H1 (cell line): ENCODE measurements around the gene TPRG1L. TPM values are rescaled to one million over a fixed set of nuclear protein-coding genes. Genes with fewer than 3 reads are reported as not detected.

Experiments
- CTCF ChIA-PET: fragments of 300-600 bp; sonication (Branson Sonifier 250); formaldehyde crosslinking; loops from one replicate; lab custom pipeline; 2021; ENCODE audit not compliant: partially characterized antibody; lab: Charles Lee
- POLR2A ChIA-PET: fragments of 300-600 bp; sonication (Branson Sonifier 250); formaldehyde crosslinking; loops from one replicate; lab custom pipeline; 2021; ENCODE audit warnings: inconsistent platforms; ENCODE audit not compliant: partially characterized antibody; lab: Charles Lee
- DNase-seq, 2 experiments: peaks; one replicate each; pipeline versions ENCODE4 v3.0.0 to v3.0.0-alpha.2; 2010 to 2022; ENCODE audit warnings: low spot score in 2 of 2, low read depth in 1 of 2, mixed read lengths in 1 of 2
- FAIRE-seq: peaks from 2 replicates; lab custom pipeline; 2011; peaks lifted over from hg19 to GRCh38; lab: Jason Lieb, UNC
- H2AFZ ChIP-seq: 2 replicates; pipeline ENCODE4 v1.8.1; 2012; ENCODE audit warnings: low read length, inconsistent platforms
- H2AK5ac ChIP-seq: 2 replicates; pipeline ENCODE4 v1.6.1; 2013; ENCODE audit warnings: low read depth, low read length
- H2BK120ac ChIP-seq: replicated peaks from 2 replicates; pipeline ENCODE3; 2013; ENCODE audit warnings: low read depth, low read length, inconsistent platforms
- H2BK12ac ChIP-seq: 2 replicates; pipeline ENCODE4 v1.6.1; 2013; ENCODE audit warnings: low read depth, low read length
- H2BK15ac ChIP-seq: 2 replicates; pipeline ENCODE4 v1.6.1; 2013; ENCODE audit warnings: low read length
- H2BK20ac ChIP-seq: 2 replicates; pipeline ENCODE4 v1.6.1; 2013; ENCODE audit warnings: low read length
- H2BK5ac ChIP-seq: 2 replicates; pipeline ENCODE4 v1.6.1; 2013; ENCODE audit warnings: low read depth, low read length
- H3K14ac ChIP-seq: 2 replicates; pipeline ENCODE4 v1.6.1; 2013; ENCODE audit warnings: inconsistent platforms; ENCODE audit not compliant: insufficient read length
- H3K18ac ChIP-seq: 2 replicates; pipeline ENCODE4 v1.6.1; 2013; ENCODE audit warnings: low read length; ENCODE audit errors: extremely low read depth
- H3K23ac ChIP-seq: 2 replicates; pipeline ENCODE4 v1.6.1; 2013; ENCODE audit warnings: inconsistent platforms; ENCODE audit not compliant: insufficient read length
- H3K23me2 ChIP-seq: 2 replicates; pipeline ENCODE4 v1.6.1; 2013; ENCODE audit warnings: low read depth, low read length
- H3K27ac ChIP-seq: 2 replicates; pipeline ENCODE4 v1.6.1; 2011; ENCODE audit warnings: low read depth, low read length, inconsistent platforms
- H3K27me3 ChIP-seq, 4 experiments: replicated peaks in 1 of 4; 1 replicate in 1 of 4; 2 replicates in 3 of 4; pipeline versions ENCODE4 v1.6.1 to v1.8.1; 2011 to 2013; ENCODE audit warnings: low read length in 3 of 4, mild to moderate bottlenecking in 3 of 4, inconsistent platforms in 2 of 4, mixed read lengths in 2 of 4, moderate library complexity in 1 of 4; ENCODE audit not compliant: control insufficient read depth in 3 of 4, insufficient read depth in 3 of 4; ENCODE audit errors: extremely low read depth in 1 of 4
- H3K36me3 ChIP-seq, 4 experiments: 2 replicates each; pipeline versions ENCODE4 v1.6.1 to v1.8.1; 2011 to 2013; ENCODE audit warnings: mild to moderate bottlenecking in 4 of 4, low read length in 3 of 4, moderate library complexity in 2 of 4, control low read depth in 1 of 4, inconsistent platforms in 1 of 4; ENCODE audit not compliant: insufficient read depth in 4 of 4, control insufficient read depth in 2 of 4
- H3K4ac ChIP-seq: replicated peaks from 2 replicates; pipeline ENCODE3; 2013; ENCODE audit warnings: low read length, low read depth, mixed read lengths, inconsistent platforms; ENCODE audit not compliant: insufficient read length
- H3K4me1 ChIP-seq, 4 experiments: replicated peaks in 1 of 4; 1 replicate in 1 of 4; 2 replicates in 3 of 4; pipeline versions ENCODE4 v1.6.1 to v1.8.1; 2011 to 2013; ENCODE audit warnings: low read length in 3 of 4, inconsistent platforms in 2 of 4, mixed read lengths in 1 of 4; ENCODE audit not compliant: insufficient read depth in 4 of 4, control insufficient read depth in 3 of 4
- H3K4me2 ChIP-seq, 2 experiments: 2 replicates each; pipeline versions ENCODE4 v1.6.1 to v1.8.1; 2011 to 2013; ENCODE audit warnings: low read depth in 2 of 2, low read length in 2 of 2, control low read depth in 1 of 2, inconsistent platforms in 1 of 2, mild to moderate bottlenecking in 1 of 2; ENCODE audit not compliant: insufficient read depth in 1 of 2
- H3K4me3 ChIP-seq, 4 experiments: fragments of 200-600, 300-600 bp in 1 of 4; sonication (generic), shearing (Covaris generic), sonication (Bioruptor Twin) in 1 of 4; 2 replicates each; pipeline versions ENCODE4 v1.5.1 to v1.8.1; 2011 to 2016; ENCODE audit warnings: low read length in 4 of 4, low read depth in 3 of 4, control low read depth in 2 of 4, inconsistent platforms in 2 of 4, mild to moderate bottlenecking in 2 of 4, mixed read lengths in 1 of 4, moderate library complexity in 1 of 4; ENCODE audit not compliant: insufficient read depth in 2 of 4; ENCODE audit errors: extremely low read depth in 1 of 4
- H3K56ac ChIP-seq: replicated peaks from 2 replicates; pipeline ENCODE3; 2013; ENCODE audit warnings: low read depth, mild to moderate bottlenecking, mixed read lengths, low read length, inconsistent platforms; ENCODE audit not compliant: insufficient read length
- H3K79me1 ChIP-seq: 2 replicates; pipeline ENCODE4 v1.6.1; 2013; ENCODE audit warnings: low read depth, low read length, control low read depth
- H3K79me2 ChIP-seq, 2 experiments: 2 replicates each; pipeline versions ENCODE4 v1.6.1 to v1.8.1; 2012 to 2013; ENCODE audit warnings: low read length in 2 of 2, mild to moderate bottlenecking in 2 of 2, inconsistent platforms in 1 of 2; ENCODE audit not compliant: insufficient read depth in 2 of 2, control insufficient read depth in 1 of 2
- H3K9ac ChIP-seq, 4 experiments: replicated peaks in 1 of 4; 1 replicate in 1 of 4; 2 replicates in 3 of 4; pipeline versions ENCODE4 v1.6.1 to v1.8.1; 2011 to 2013; ENCODE audit warnings: low read depth in 3 of 4, low read length in 3 of 4, control low read depth in 2 of 4, mild to moderate bottlenecking in 2 of 4, moderate library complexity in 2 of 4, inconsistent platforms in 1 of 4; ENCODE audit errors: extremely low read depth in 1 of 4
- H3K9me3 ChIP-seq, 2 experiments: 2 replicates each; pipeline versions ENCODE4 v1.6.1 to v1.8.1; 2012 to 2013; ENCODE audit warnings: mild to moderate bottlenecking in 2 of 2, moderate library complexity in 2 of 2, control low read depth in 1 of 2, inconsistent platforms in 1 of 2, low read depth in 1 of 2, low read length in 1 of 2, mixed read lengths in 1 of 2; ENCODE audit not compliant: insufficient read depth in 2 of 2
- H4K20me1 ChIP-seq, 2 experiments: replicated peaks in 1 of 2; 2 replicates each; pipeline versions ENCODE3 to v1.8.1; 2011 to 2013; ENCODE audit warnings: inconsistent platforms in 2 of 2, low read length in 2 of 2, mild to moderate bottlenecking in 1 of 2; ENCODE audit not compliant: insufficient read depth in 2 of 2, control insufficient read depth in 1 of 2
- H4K5ac ChIP-seq: 2 replicates; pipeline ENCODE4 v1.6.1; 2013; ENCODE audit warnings: low read length, low read depth, mixed read lengths, inconsistent platforms; ENCODE audit not compliant: insufficient read length
- H4K8ac ChIP-seq: 2 replicates; pipeline ENCODE4 v1.8.0; 2013; ENCODE audit warnings: mild to moderate bottlenecking, moderate library complexity, low read length, inconsistent platforms; ENCODE audit not compliant: insufficient read depth; ENCODE audit errors: extremely low read depth
- H4K91ac ChIP-seq: replicated peaks from 2 replicates; pipeline ENCODE3; 2013; ENCODE audit warnings: low read length, mixed read lengths, inconsistent platforms; ENCODE audit not compliant: insufficient read length
- CBX5 ChIP-seq: fragments of 300-800, 300-1000 bp; sonication (generic); IDR thresholded peaks from 2 replicates; pipeline ENCODE4 v1.7.1; 2016; ENCODE audit warnings: antibody characterized with exemption, low read length, low read depth
- EP300 ChIP-seq, 2 experiments: IDR thresholded peaks; 1 replicate in 1 of 2; 2 replicates in 1 of 2; pipeline ENCODE4 v1.6.1; 2011 to 2012; ENCODE audit warnings: low read depth in 2 of 2, low read length in 2 of 2, mild to moderate bottlenecking in 2 of 2, borderline replicate concordance in 1 of 2, inconsistent platforms in 1 of 2, moderate library complexity in 1 of 2
- HDAC6 ChIP-seq: IDR thresholded peaks from one replicate; pipeline ENCODE4 v1.7.1; 2012; ENCODE audit warnings: low read depth, mild to moderate bottlenecking, inconsistent platforms, low read length, moderate library complexity
- KDM1A ChIP-seq: fragments of 200-600, 300-600 bp; sonication (generic); IDR thresholded peaks from 2 replicates; pipeline ENCODE4 v1.7.1; 2016; ENCODE audit warnings: mild to moderate bottlenecking, low read length, borderline replicate concordance
- POLR2AphosphoS5 ChIP-seq: IDR thresholded peaks from 2 replicates; pipeline ENCODE4 v1.6.1; 2011; ENCODE audit warnings: low read depth, low read length
- SUZ12 ChIP-seq: fragments of 200-600 bp; sonication (generic); IDR thresholded peaks from 2 replicates; pipeline ENCODE4 v1.6.1; 2012; ENCODE audit warnings: mild to moderate bottlenecking, inconsistent platforms, low read length, moderate library complexity, mixed read lengths
- WGBS, 2 experiments: shearing (Covaris generic) in 1 of 2; methylation state at CpG; one replicate each; pipeline versions ENCODE4 v1.1.6 to v1.1.7; 2013 to 2015; ENCODE audit warnings: low lambda C conversion rate in 2 of 2, mixed read lengths in 2 of 2, inconsistent platforms in 1 of 2, low coverage in 1 of 2, missing lambda C conversion rate in 1 of 2; ENCODE audit not compliant: insufficient replicate concordance in 2 of 2, insufficient coverage in 1 of 2, insufficient read length in 1 of 2; ENCODE audit errors: extremely low coverage in 1 of 2, missing lambda C conversion rate in 1 of 2; 5-methylcytosine and 5-hydroxymethylcytosine counted together
- polyA plus RNA-seq, 7 experiments: library from polyadenylated mRNA; depleted of rRNA in 3 of 7; stranded (reverse) in 5 of 7; unstranded in 2 of 7; fragments of >200 nt in 5 of 7; fragments of 200-250 nt in 2 of 7; gene quantifications; 1 replicate in 5 of 7; 2 replicates in 1 of 7; 4 replicates in 1 of 7; pipeline versions ENCODE4 v1.2.1 to v1.2.3, GENCODE V29; 2011 to 2013; ENCODE audit warnings: missing spikeins in 2 of 7, mixed read lengths in 2 of 7
- total RNA-seq: library from RNA; stranded (reverse); fragmentation: NEBNext Ultra II Directional; extraction: Animal tissue kit (Norgen Biotek cat#: 25700); gene quantifications from 2 replicates; pipeline ENCODE4 v1.2.1, GENCODE V29; 2021

The TPRG1L gene
- total and polyA plus RNA-seq, 2 of the 8 experiments (the other 6 are each of a cell fraction or from before 2014, with no cell fraction given), result 21.7 to 22.3 TPM

GRCh38 chr1:3654549-3655281 is 29.9 kb downstream of the TPRG1L start:
- CTCF ChIA-PET, result interaction anchor here (0.7 to 2.5 kb wide), 7 partner anchors 9 to 136 kb away, joined by 3 to 10 read pairs (median 4); no protein-coding TSS in a partner anchor
- POLR2A ChIA-PET, result no interaction called here
- H3K79me2 ChIP-seq, result no peaks in the 10 kb centered on the region

More at GRCh38 chr1:3654549-3655281, 29.9 kb downstream of the TPRG1L start:
- Histone ChIP-seq H3K27ac (no peak overlapping the region), H3K4me1 (peaks cover 0 to 15% (median 6%) of the 10 kb centered on the region in 4 experiments; a peak in 6 of 7 replicates), H4K5ac (no peak overlapping the region), H3K14ac (no peak overlapping the region), H3K23me2 (peaks cover 18% of the 10 kb centered on the region; the same call in 1 of the 2 replicates), H2BK15ac (no peak overlapping the region), H3K27me3 (peaks cover 46 to 70% (median 66%) of the 10 kb centered on the region in 4 experiments), H3K4me3 (no peak overlapping the region), H3K56ac (no peak overlapping the region), H3K79me1 (no peaks in the 10 kb centered on the region), H2AFZ (no peak overlapping the region), H2BK20ac (no peak overlapping the region), H3K4me2 (no peak overlapping the region), H4K8ac (no peak overlapping the region), H3K9me3 (no peaks in the 10 kb centered on the region), H2BK120ac (no peak overlapping the region), H4K91ac (no peak overlapping the region), H3K23ac (no peak overlapping the region), H3K4ac (no peak overlapping the region), H3K36me3 (peaks cover 0 to 9% (median 0%) of the 10 kb centered on the region in 4 experiments; a peak in 1 of 8 replicates), H2BK12ac (no peak overlapping the region), H4K20me1 (peaks cover 0 to 2% of the 10 kb centered on the region in 2 experiments), H3K18ac (no peak overlapping the region), H2AK5ac (no peak overlapping the region), H3K9ac (no peak overlapping the region), H2BK5ac (no peak overlapping the region)
- FAIRE-seq (no peak), DNase-seq (no peak)
- no peak for TF ChIP-seq KDM1A
- TF ChIP-seq EP300 (IDR thresholded peaks at IDR 0.05; ENCODE audit: borderline replicate concordance in 1 of 2, low read depth in 2 of 2, low read length in 2 of 2), result no peak
- TF ChIP-seq POLR2AphosphoS5, result no peak
- no peak for TF ChIP-seq HDAC6
- no peak for TF ChIP-seq CBX5
- TF ChIP-seq SUZ12, result no peak
- WGBS, 2 experiments, result 84% methylated on average over 20 of the region's 22 CpGs; no CpG with 5 or more reads in 1 of the 2 experiments
